Effector memory CD4-positive, alpha-beta T cell (primary cell): ENCODE data around the gene NBPF19.
"Not testable (repeated sequence)": the region's sequence is repeated elsewhere in the genome, so short reads cannot be mapped to it uniquely, and the experiment has no call there.

ENCODE experiments used
- DNase-seq, 3 donors: peaks; one replicate each; pipeline ENCODE4 v3.0.0-alpha.2; 2020
- H3K27ac ChIP-seq: 2 replicates; pipeline ENCODE4 v1.7.0; 2013; ENCODE audit warnings: mild to moderate bottlenecking, low read length, moderate library complexity; ENCODE audit not compliant: insufficient read depth, poor library complexity, severe bottlenecking
- H3K27me3 ChIP-seq: replicated peaks from 2 replicates; pipeline ENCODE4 v1.7.0; 2013; ENCODE audit warnings: mild to moderate bottlenecking, low read length; ENCODE audit not compliant: insufficient read depth, control insufficient read depth, poor library complexity, severe bottlenecking
- H3K36me3 ChIP-seq: 2 replicates; pipeline ENCODE4 v1.7.0; 2013; ENCODE audit warnings: mild to moderate bottlenecking, low read length, moderate library complexity; ENCODE audit not compliant: control insufficient read depth, insufficient read depth
- H3K4me1 ChIP-seq: 2 replicates; pipeline ENCODE4 v1.7.0; 2013; ENCODE audit warnings: low read length, mild to moderate bottlenecking; ENCODE audit not compliant: control insufficient read depth, insufficient read depth, poor library complexity, severe bottlenecking
- H3K4me3 ChIP-seq: 2 replicates; pipeline ENCODE4 v1.7.0; 2013; ENCODE audit warnings: low read length, low read depth, mild to moderate bottlenecking; ENCODE audit not compliant: insufficient read depth, poor library complexity, severe bottlenecking
- H3K9me3 ChIP-seq: 2 replicates; pipeline ENCODE4 v1.7.0; 2013; ENCODE audit warnings: mild to moderate bottlenecking, low read length, moderate library complexity; ENCODE audit not compliant: control insufficient read depth
- total RNA-seq, 3 donors: gene quantifications; one replicate each; lab custom pipeline; 2026; lab: John Stamatoyannopoulos, UW

The NBPF19 gene
- total RNA-seq, result 1.2 to 3.7 (median 2.5) reads per million in 3 donors

- not testable (repeated sequence) for H3K27me3 ChIP-seq, H3K4me1 ChIP-seq, H3K36me3 ChIP-seq, H3K9me3 ChIP-seq, H3K4me3 ChIP-seq, DNase-seq, H3K27ac ChIP-seq
Observed at GRCh38 chr1:149474745-149475144, at the start of gene NBPF19. NBPF19 (plus strand) TSS chr1:149475045; CDS start chr1:149475933, 888 bp downstream.

- H3K27ac ChIP-seq, DNase-seq, H3K27me3 ChIP-seq, H3K4me3 ChIP-seq, H3K9me3 ChIP-seq, H3K36me3 ChIP-seq, H3K4me1 ChIP-seq: not testable (repeated sequence)
Observed at GRCh38 chr1:149428317-149428716, 46.5 kb upstream of the NBPF19 start.

- DNase-seq, H3K4me3 ChIP-seq, H3K36me3 ChIP-seq, H3K27me3 ChIP-seq, H3K9me3 ChIP-seq, H3K27ac ChIP-seq, H3K4me1 ChIP-seq: not testable (repeated sequence)
Observed at GRCh38 chr1:149445451-149445850, 29.4 kb upstream of the NBPF19 start.

GRCh38 chr1:149452196-149452595 is 22.6 kb upstream of the NBPF19 start:
- not testable (repeated sequence) for H3K36me3 ChIP-seq, H3K9me3 ChIP-seq, H3K4me1 ChIP-seq, H3K4me3 ChIP-seq, H3K27ac ChIP-seq, DNase-seq, H3K27me3 ChIP-seq

GRCh38 chr1:149452652-149453051 is 22.2 kb upstream of the NBPF19 start:
- not testable (repeated sequence) for H3K4me1 ChIP-seq, H3K27me3 ChIP-seq, DNase-seq, H3K9me3 ChIP-seq, H3K4me3 ChIP-seq, H3K27ac ChIP-seq, H3K36me3 ChIP-seq

GRCh38 chr1:149558350-149558825 is 83.5 kb downstream of the NBPF19 start:
- H3K36me3 ChIP-seq, H3K9me3 ChIP-seq, H3K4me1 ChIP-seq, H3K27me3 ChIP-seq: not testable (repeated sequence)
- peak overlapping the region; percentile 37 for H3K27ac ChIP-seq
- peak overlapping the region; percentile 42 for H3K4me3 ChIP-seq
- peak; percentile 34 to 47 (median 36) for DNase-seq

- H3K27ac ChIP-seq, H3K9me3 ChIP-seq, DNase-seq, H3K4me1 ChIP-seq, H3K27me3 ChIP-seq, H3K4me3 ChIP-seq, H3K36me3 ChIP-seq: not testable (repeated sequence)
Observed at GRCh38 chr1:149561806-149562205, 87.0 kb downstream of the NBPF19 start.

GRCh38 chr1:149565485-149565884 is 90.6 kb downstream of the NBPF19 start:
- not testable (repeated sequence) for H3K4me3 ChIP-seq, H3K36me3 ChIP-seq, H3K4me1 ChIP-seq, H3K9me3 ChIP-seq, H3K27ac ChIP-seq, H3K27me3 ChIP-seq, DNase-seq

- not testable (repeated sequence) for DNase-seq, H3K27me3 ChIP-seq, H3K4me3 ChIP-seq, H3K36me3 ChIP-seq, H3K4me1 ChIP-seq, H3K9me3 ChIP-seq, H3K27ac ChIP-seq
Observed at GRCh38 chr1:149572763-149573162, 97.9 kb downstream of the NBPF19 start.

- not testable (repeated sequence) for H3K27ac ChIP-seq, H3K36me3 ChIP-seq, H3K27me3 ChIP-seq, H3K9me3 ChIP-seq, H3K4me3 ChIP-seq, H3K4me1 ChIP-seq
- DNase-seq, result peak; percentile 10 to 45 (median 24)
Observed at GRCh38 chr1:149585592-149585991, 110.7 kb downstream of the NBPF19 start.
